ENCODE data around the gene RPS14. TPM values are rescaled to one million over a fixed set of nuclear protein-coding genes. Genes with fewer than 3 reads are reported as not detected.
A peak's percentile ranks its signal among the peaks of the same experiment; 100 is the strongest.

RPS14 gene
- total RNA-seq, 2 donors from 2014 or later: 1,311 to 1,492 TPM

DNA sequence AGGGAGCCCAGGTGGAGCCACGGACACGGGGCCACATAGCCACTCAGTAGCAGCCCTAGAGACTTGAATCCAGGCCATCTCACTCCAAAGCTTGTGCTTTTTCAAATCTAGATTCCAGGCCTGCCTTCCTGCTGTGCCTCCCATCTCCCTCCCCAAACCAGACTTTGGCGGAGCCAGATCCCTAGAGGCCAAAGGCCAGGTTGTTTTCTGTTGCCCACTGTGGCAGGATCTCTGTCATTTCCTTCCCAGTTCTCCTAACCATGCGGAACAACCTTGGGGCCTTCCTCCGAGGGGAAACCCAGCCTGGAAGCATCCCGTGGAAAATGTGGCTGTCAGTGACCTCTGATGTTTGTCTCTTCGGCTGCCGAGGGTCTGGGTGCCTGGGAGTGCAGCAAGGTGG is 16.4 kb upstream of the RPS14 start:
- H3K27ac ChIP-seq: no peak overlapping the region
- H3K36me3 ChIP-seq: no peaks in the 10 kb centered on the region
- no peak for TF ChIP-seq CTCF (IDR thresholded peaks at IDR 0.05)
- no peak overlapping the region for H3K4me3 ChIP-seq
- H3K27me3 ChIP-seq (replicated peaks; ENCODE audit: insufficient read depth): no peaks in the 10 kb centered on the region
- H3K4me1 ChIP-seq (ENCODE audit: control insufficient read depth in 1 of 2, low read depth in 2 of 2): no peaks in the 10 kb centered on the region
- H3K9me3 ChIP-seq: no peaks in the 10 kb centered on the region
- DNase-seq (ENCODE audit: low spot score) (no peak), ATAC-seq (ENCODE audit: insufficient number of reproducible peaks, low FRiP score, low read depth) (no peak)

DNA sequence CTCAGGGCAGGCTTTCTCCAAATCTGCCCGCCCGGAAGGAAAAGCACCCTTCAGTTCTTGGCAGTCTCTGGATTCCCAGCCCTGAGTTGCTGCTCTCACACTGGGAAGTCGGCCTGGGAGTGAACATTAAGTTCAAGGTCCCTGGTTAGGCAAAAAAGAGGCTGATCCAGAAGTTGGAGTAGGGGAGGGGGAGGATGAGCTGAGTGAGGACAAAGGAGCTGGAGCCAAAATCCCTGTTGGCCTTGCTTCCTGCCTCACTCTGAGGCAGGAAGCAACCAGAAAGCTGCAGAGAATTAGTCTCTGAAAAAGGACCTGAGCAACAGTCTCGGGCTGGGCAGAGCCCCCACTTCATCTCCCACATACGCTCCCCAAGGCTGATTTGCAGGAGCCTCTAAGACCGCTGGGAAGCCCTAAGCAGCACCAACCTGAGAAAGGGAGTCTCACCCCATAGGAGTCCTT is 15.0 kb upstream of the RPS14 start:
- TF ChIP-seq CTCF (IDR thresholded peaks at IDR 0.05): no peak
- no peak overlapping the region for H3K27ac ChIP-seq
- no peak for DNase-seq (ENCODE audit: low spot score)

GRCh38 chr5:150461231-150461630 is 11.7 kb upstream of the RPS14 start:
- DNase-seq (ENCODE audit: low spot score) (no peak), ATAC-seq (ENCODE audit: insufficient number of reproducible peaks, low FRiP score, low read depth) (no peak)
- no peak for TF ChIP-seq CTCF (IDR thresholded peaks at IDR 0.05)
- no peak overlapping the region for H3K27ac ChIP-seq
- H3K36me3 ChIP-seq: no peaks in the 10 kb centered on the region
- H3K4me3 ChIP-seq: no peak overlapping the region
- H3K4me1 ChIP-seq (ENCODE audit: control insufficient read depth in 1 of 2, low read depth in 2 of 2): no peaks in the 10 kb centered on the region
- no peaks in the 10 kb centered on the region for H3K27me3 ChIP-seq (replicated peaks; ENCODE audit: insufficient read depth)
- no peaks in the 10 kb centered on the region for H3K9me3 ChIP-seq

More for the DNA sequence above, 15.0 kb upstream of the RPS14 start:
- Histone ChIP-seq H3K4me3 (no peak overlapping the region), H3K36me3 (no peaks in the 10 kb centered on the region), H3K4me1 (ENCODE audit: control insufficient read depth in 1 of 2, low read depth in 2 of 2) (no peaks in the 10 kb centered on the region), H3K27me3 (replicated peaks; ENCODE audit: insufficient read depth) (no peaks in the 10 kb centered on the region), H3K9me3 (no peaks in the 10 kb centered on the region)
- no peak for ATAC-seq (ENCODE audit: insufficient number of reproducible peaks, low FRiP score, low read depth)

DNA sequence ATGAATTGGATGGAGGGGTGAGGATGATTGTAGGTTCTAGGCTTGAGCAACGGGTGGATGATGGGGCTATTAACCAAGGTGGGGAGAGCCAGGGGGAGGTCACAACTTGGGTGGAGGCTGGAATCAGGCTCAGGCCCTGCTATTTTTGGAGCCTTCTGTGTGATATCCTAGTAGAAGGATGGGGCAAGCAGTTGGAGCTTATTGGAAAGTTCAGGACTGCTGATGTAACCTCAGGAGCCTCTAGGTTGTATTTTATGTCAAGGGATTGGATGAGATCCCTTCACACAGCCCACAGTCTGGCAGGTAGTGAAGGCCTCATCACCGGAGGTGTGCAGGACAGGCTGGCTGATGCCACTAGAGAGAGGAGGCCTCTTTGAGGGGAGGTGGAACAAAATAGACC is 11.2 kb upstream of the RPS14 start:
- Histone ChIP-seq H3K9me3 (no peaks in the 10 kb centered on the region), H3K36me3 (no peaks in the 10 kb centered on the region), H3K27ac (no peak overlapping the region), H3K27me3 (replicated peaks; ENCODE audit: insufficient read depth) (no peaks in the 10 kb centered on the region), H3K4me3 (no peak overlapping the region), H3K4me1 (ENCODE audit: control insufficient read depth in 1 of 2, low read depth in 2 of 2) (no peaks in the 10 kb centered on the region)
- ATAC-seq (ENCODE audit: insufficient number of reproducible peaks, low FRiP score, low read depth) (no peak), DNase-seq (ENCODE audit: low spot score) (no peak)
- no peak for TF ChIP-seq CTCF (IDR thresholded peaks at IDR 0.05)

DNA sequence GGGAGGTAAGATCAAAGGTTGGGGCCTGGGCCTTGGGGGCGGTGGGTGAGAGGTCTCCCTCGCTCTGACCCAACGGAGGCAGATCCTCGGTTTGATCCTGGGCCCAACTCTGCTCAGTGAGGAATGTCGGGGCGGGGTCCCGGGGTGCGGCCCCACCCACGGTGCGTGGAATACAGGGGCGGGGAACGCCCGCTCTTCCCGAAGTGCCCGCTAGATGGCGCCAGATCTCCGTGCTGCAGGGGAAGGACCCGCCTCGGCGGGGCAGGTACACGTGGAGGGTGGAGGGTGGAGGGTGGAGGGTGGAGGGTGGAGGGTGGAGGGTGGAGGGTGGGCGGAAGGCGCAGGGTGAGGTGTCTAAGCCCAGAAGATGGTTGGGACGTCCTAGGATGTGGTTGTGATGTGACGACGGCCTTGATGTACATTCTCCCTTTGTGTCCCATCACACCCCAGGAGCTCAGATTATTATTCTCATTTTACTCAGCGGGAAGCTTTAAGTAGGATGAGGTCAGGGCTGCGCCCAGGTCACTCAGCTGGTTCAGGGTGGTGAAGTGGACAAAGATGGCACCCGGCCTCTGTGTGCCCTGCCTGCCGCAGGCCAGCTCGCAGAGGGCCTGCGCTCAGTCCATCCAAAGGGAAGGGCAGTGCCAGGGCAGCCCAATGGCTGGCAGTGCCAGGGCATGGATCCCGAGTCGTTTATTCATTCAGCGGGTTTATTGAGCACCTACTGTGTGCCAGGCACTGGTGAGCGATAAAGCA is 9.4 kb upstream of the RPS14 start:
- TF ChIP-seq CTCF (IDR thresholded peaks at IDR 0.05): peak; percentile 98
- peak; percentile 59 for ATAC-seq (ENCODE audit: insufficient number of reproducible peaks, low FRiP score, low read depth)
- no peaks in the 10 kb centered on the region for H3K27me3 ChIP-seq (replicated peaks; ENCODE audit: insufficient read depth)

More for the DNA sequence above, 9.4 kb upstream of the RPS14 start:
- H3K36me3 ChIP-seq: no peaks in the 10 kb centered on the region
- DNase-seq (ENCODE audit: low spot score): peak; percentile 51
- H3K4me3 ChIP-seq: peak overlapping the region; percentile 67
- H3K27ac ChIP-seq: no peak overlapping the region
- no peaks in the 10 kb centered on the region for H3K4me1 ChIP-seq (ENCODE audit: control insufficient read depth in 1 of 2, low read depth in 2 of 2)
- H3K9me3 ChIP-seq: no peaks in the 10 kb centered on the region

Measured in thoracic aorta (tissue), 2 donors.